ENCODE data around the gene ADH1A.

DNA sequence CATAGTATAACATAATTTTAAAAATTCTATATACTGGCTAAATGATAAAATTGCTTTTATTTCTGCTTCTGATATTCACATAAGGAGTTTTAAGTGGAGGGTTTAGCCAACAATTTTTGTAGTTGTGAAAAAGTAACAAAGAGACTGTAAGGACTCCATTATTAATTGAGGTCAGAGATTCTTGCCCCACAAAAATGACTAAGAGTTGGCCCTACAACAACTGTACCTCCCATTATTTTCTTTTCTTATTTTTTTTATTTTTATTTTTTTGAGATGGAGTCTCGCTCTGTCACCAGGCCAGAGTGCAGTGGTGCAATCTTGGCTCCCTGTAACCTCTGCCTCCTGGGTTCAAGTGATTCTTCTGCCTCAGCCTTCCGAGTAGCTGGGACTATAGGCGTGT lies 39.9 kb upstream of the ADH1A start:
- TF ChIP-seq, protein P1, sequence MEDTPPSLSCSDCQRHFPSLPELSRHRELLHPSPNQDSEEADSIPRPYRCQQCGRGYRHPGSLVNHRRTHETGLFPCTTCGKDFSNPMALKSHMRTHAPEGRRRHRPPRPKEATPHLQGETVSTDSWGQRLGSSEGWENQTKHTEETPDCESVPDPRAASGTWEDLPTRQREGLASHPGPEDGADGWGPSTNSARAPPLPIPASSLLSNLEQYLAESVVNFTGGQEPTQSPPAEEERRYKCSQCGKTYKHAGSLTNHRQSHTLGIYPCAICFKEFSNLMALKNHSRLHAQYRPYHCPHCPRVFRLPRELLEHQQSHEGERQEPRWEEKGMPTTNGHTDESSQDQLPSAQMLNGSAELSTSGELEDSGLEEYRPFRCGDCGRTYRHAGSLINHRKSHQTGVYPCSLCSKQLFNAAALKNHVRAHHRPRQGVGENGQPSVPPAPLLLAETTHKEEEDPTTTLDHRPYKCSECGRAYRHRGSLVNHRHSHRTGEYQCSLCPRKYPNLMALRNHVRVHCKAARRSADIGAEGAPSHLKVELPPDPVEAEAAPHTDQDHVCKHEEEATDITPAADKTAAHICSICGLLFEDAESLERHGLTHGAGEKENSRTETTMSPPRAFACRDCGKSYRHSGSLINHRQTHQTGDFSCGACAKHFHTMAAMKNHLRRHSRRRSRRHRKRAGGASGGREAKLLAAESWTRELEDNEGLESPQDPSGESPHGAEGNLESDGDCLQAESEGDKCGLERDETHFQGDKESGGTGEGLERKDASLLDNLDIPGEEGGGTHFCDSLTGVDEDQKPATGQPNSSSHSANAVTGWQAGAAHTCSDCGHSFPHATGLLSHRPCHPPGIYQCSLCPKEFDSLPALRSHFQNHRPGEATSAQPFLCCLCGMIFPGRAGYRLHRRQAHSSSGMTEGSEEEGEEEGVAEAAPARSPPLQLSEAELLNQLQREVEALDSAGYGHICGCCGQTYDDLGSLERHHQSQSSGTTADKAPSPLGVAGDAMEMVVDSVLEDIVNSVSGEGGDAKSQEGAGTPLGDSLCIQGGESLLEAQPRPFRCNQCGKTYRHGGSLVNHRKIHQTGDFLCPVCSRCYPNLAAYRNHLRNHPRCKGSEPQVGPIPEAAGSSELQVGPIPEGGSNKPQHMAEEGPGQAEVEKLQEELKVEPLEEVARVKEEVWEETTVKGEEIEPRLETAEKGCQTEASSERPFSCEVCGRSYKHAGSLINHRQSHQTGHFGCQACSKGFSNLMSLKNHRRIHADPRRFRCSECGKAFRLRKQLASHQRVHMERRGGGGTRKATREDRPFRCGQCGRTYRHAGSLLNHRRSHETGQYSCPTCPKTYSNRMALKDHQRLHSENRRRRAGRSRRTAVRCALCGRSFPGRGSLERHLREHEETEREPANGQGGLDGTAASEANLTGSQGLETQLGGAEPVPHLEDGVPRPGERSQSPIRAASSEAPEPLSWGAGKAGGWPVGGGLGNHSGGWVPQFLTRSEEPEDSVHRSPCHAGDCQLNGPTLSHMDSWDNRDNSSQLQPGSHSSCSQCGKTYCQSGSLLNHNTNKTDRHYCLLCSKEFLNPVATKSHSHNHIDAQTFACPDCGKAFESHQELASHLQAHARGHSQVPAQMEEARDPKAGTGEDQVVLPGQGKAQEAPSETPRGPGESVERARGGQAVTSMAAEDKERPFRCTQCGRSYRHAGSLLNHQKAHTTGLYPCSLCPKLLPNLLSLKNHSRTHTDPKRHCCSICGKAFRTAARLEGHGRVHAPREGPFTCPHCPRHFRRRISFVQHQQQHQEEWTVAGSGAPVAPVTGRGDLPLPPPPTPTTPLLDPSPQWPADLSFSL (CRISPR knock-in tag; IDR thresholded peaks at IDR 0.05), result no peak
- no peak for TF ChIP-seq ZNF143 (CRISPR knock-in tag; IDR thresholded peaks at IDR 0.05)

Data from HepG2 (cell line).